Neural cell (in vitro differentiated cells): ENCODE data around the gene TEX35. TPM values are rescaled to one million over a fixed set of nuclear protein-coding genes. Genes with fewer than 3 reads are reported as not detected.

Experiments used
- H2AFZ ChIP-seq: fragments of 200-600, 300-800 bp; sonication (generic), shearing (Covaris generic); 2 replicates; pipeline ENCODE4 v1.6.0; 2014; ENCODE audit warnings: low read depth, mild to moderate bottlenecking, antibody characterized with exemption, low read length, moderate library complexity
- H3F3A ChIP-seq: fragments of 200-600 bp; shearing (Covaris generic); 2 replicates; pipeline ENCODE4 v1.6.1; 2016; ENCODE audit warnings: mild to moderate bottlenecking, moderate library complexity, mixed read lengths, antibody characterized with exemption, low read length; ENCODE audit not compliant: insufficient read depth, poor library complexity, severe bottlenecking
- H3K27ac ChIP-seq: fragments of 200-600, 300-800 bp; sonication (generic), shearing (Covaris generic); 2 replicates; pipeline ENCODE4 v1.5.1; 2014; ENCODE audit warnings: mild to moderate bottlenecking, low read length, moderate library complexity
- H3K27me3 ChIP-seq: fragments of 300-800, 200-600 bp; sonication (generic), shearing (Covaris generic); 2 replicates; pipeline ENCODE4 v1.6.0; 2014; ENCODE audit warnings: mild to moderate bottlenecking, low read depth, low read length, moderate library complexity; ENCODE audit not compliant: insufficient read depth
- H3K36me3 ChIP-seq: fragments of 300-800, 200-600 bp; sonication (generic), shearing (Covaris generic); 2 replicates; pipeline ENCODE4 v1.5.1; 2014; ENCODE audit warnings: mild to moderate bottlenecking, antibody characterized with exemption, low read length, moderate library complexity; ENCODE audit not compliant: insufficient read depth
- H3K4me2 ChIP-seq: fragments of 300-800, 200-600 bp; sonication (generic), shearing (Covaris generic); 2 replicates; pipeline ENCODE4 v1.6.0; 2014; ENCODE audit warnings: mild to moderate bottlenecking, low read length
- H3K4me3 ChIP-seq: fragments of 300-800, 200-600 bp; sonication (generic), shearing (Covaris generic); 2 replicates; pipeline ENCODE4 v1.5.1; 2014; ENCODE audit warnings: mild to moderate bottlenecking, low read length, moderate library complexity
- H3K79me2 ChIP-seq: fragments of 200-600 bp; shearing (Covaris generic); replicated peaks from 2 replicates; pipeline ENCODE4 v1.6.0; 2014; ENCODE audit warnings: mild to moderate bottlenecking, low read length, moderate library complexity; ENCODE audit not compliant: insufficient read depth
- H3K9ac ChIP-seq: fragments of 300-800, 200-600 bp; sonication (generic), shearing (Covaris generic); 2 replicates; pipeline ENCODE4 v1.6.1; 2016; ENCODE audit warnings: mild to moderate bottlenecking, low read length, mixed read lengths
- H3K9me2 ChIP-seq: fragments of 200-600 bp; shearing (Covaris generic); 2 replicates; pipeline ENCODE4 v1.6.1; 2016; ENCODE audit warnings: mild to moderate bottlenecking, low read length, mixed read lengths; ENCODE audit not compliant: insufficient read depth
- H3K9me3 ChIP-seq: fragments of 200-600, 300-800 bp; sonication (generic), shearing (Covaris generic); 2 replicates; pipeline ENCODE4 v1.6.1; 2016; ENCODE audit warnings: mild to moderate bottlenecking, mixed run types, low read length, moderate library complexity, mixed read lengths
- H4K20me1 ChIP-seq: fragments of 200-600 bp; shearing (Covaris generic); 2 replicates; pipeline ENCODE4 v1.6.1; 2016; ENCODE audit warnings: mild to moderate bottlenecking, mixed run types; ENCODE audit not compliant: insufficient read depth
- EP300 ChIP-seq: fragments of 450-650 bp; conservative IDR thresholded peaks from 2 replicates; pipeline ENCODE4 v1.6.1; 2014; ENCODE audit warnings: antibody characterized with exemption, mild to moderate bottlenecking, moderate library complexity; ENCODE audit not compliant: poor library complexity, severe bottlenecking
- EZH2 ChIP-seq: fragments of 200-600, 300-800 bp; shearing (Covaris generic), sonication (generic); IDR thresholded peaks from 2 replicates; pipeline ENCODE4 v1.6.1; 2014; ENCODE audit warnings: antibody characterized with exemption, low read length, borderline replicate concordance, mild to moderate bottlenecking; ENCODE audit not compliant: insufficient read depth, poor library complexity, severe bottlenecking
- MXI1 ChIP-seq: fragments of 450-650 bp; conservative IDR thresholded peaks from 2 replicates; pipeline ENCODE4 v1.6.1; 2014; ENCODE audit warnings: antibody characterized with exemption, mild to moderate bottlenecking; ENCODE audit not compliant: poor library complexity, severe bottlenecking
- POLR2AphosphoS5 ChIP-seq: IDR thresholded peaks from 2 replicates; pipeline ENCODE4 v1.6.1; 2012
- RAD21 ChIP-seq: fragments of 450-650 bp; conservative IDR thresholded peaks from 2 replicates; pipeline ENCODE4 v1.6.1; 2014; ENCODE audit warnings: antibody characterized with exemption, mild to moderate bottlenecking, moderate library complexity
- SMC3 ChIP-seq: fragments of 450-650 bp; conservative IDR thresholded peaks from 2 replicates; pipeline ENCODE4 v1.6.1; 2014; ENCODE audit warnings: antibody characterized with exemption, mild to moderate bottlenecking, moderate library complexity; ENCODE audit not compliant: poor library complexity
- TAF1 ChIP-seq: IDR thresholded peaks from 2 replicates; pipeline ENCODE4 v1.6.1; 2012; ENCODE audit warnings: low read depth
- polyA plus RNA-seq: library from polyadenylated mRNA; depleted of rRNA; stranded (reverse); fragments of >200 nt; gene quantifications from 2 replicates; pipeline ENCODE4 v1.2.3, GENCODE V29; 2014
- TF ChIP-seq, protein P1 (sequence below): fragments of 450-650 bp; IDR thresholded peaks from 2 replicates; pipeline ENCODE4 v1.5.1; 2014; ENCODE audit warnings: antibody characterized with exemption, mild to moderate bottlenecking, moderate library complexity; ENCODE audit not compliant: poor library complexity, severe bottlenecking
- TF ChIP-seq, protein P2 (sequence below): IDR thresholded peaks from 2 replicates; pipeline ENCODE4 v1.6.1; 2012; ENCODE audit warnings: borderline replicate concordance

TEX35 gene
- polyA plus RNA-seq, 1 donor from 2014 or later, result not detected

DNA sequence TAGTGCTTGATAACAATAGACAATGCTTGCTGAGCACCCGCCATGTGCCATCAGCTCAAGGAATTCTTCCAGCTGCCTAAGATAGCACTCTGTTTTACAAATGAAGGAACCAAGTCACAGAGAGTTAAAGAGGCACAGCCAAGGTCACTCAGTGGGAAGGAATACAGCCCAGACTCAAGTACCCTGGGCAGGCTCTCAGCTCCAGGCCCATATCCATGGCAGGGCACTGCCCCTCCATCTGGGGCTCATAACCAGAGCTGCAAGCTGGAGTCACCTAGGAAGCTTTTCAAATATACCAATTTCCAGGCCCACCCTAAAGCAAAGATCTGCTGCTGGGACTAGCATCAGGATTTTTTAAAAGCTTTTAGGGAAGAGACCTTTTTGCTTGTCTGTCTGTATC, 17.8 kb upstream of the TEX35 start:
- Histone ChIP-seq H3K27ac (no peak overlapping the region), H3K9me2 (no peaks in the 10 kb centered on the region), H3F3A (no peaks in the 10 kb centered on the region), H3K9ac (no peak overlapping the region), H3K4me2 (no peak overlapping the region), H3K4me3 (no peak overlapping the region), H3K9me3 (no peaks in the 10 kb centered on the region), H3K79me2 (no peaks in the 10 kb centered on the region), H3K27me3 (no peaks in the 10 kb centered on the region), H2AFZ (no peak overlapping the region), H3K36me3 (no peaks in the 10 kb centered on the region), H4K20me1 (no peaks in the 10 kb centered on the region)
- no peak for TF ChIP-seq TAF1

DNA sequence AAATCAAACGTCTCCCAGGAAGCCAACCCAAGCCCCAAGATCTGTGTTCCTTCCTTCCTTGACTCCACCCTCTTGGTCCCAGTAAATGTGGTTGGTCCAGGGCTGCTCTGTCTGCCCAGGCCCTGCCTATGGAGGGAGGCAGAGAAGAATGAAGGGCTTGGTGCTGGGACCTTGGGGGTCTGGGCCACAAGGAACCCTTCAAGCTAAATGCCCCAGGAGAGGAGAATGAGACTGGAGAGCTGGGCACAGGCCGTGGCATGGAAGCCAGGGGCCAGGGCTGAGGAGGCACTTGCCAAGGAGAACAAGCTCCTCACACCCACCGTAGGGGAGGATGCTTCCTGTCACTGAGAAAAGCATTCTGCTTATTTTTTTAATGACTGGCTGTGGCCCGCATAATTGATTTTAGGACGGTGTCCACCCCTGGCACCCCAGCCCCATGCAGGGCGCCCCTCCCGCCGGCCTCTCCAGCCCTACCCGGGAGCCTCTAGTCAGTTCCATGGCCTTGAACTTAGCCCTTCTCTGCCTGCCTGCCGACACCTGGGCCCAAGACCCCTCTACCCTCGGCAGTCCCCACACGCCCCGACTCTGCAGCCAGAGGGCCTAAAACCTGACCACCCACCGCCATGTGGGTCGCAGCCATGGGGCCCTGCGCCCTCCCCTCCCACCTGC, 17.0 kb upstream of the TEX35 start:
- no peaks in the 10 kb centered on the region for H3K9me2 ChIP-seq
- no peaks in the 10 kb centered on the region for H3K36me3 ChIP-seq
- no peak overlapping the region for H3K27ac ChIP-seq
- H3K9ac ChIP-seq, result no peak overlapping the region
- H3K4me2 ChIP-seq, result no peak overlapping the region
- H3F3A ChIP-seq, result no peaks in the 10 kb centered on the region
- H3K4me3 ChIP-seq, result no peak overlapping the region
- TF ChIP-seq POLR2AphosphoS5 (no peak), EP300 (no peak), TAF1 (no peak), EZH2 (no peak)
- no peaks in the 10 kb centered on the region for H3K27me3 ChIP-seq
- H4K20me1 ChIP-seq, result no peaks in the 10 kb centered on the region
- H2AFZ ChIP-seq, result no peak overlapping the region
- no peaks in the 10 kb centered on the region for H3K9me3 ChIP-seq
- no peaks in the 10 kb centered on the region for H3K79me2 ChIP-seq

DNA sequence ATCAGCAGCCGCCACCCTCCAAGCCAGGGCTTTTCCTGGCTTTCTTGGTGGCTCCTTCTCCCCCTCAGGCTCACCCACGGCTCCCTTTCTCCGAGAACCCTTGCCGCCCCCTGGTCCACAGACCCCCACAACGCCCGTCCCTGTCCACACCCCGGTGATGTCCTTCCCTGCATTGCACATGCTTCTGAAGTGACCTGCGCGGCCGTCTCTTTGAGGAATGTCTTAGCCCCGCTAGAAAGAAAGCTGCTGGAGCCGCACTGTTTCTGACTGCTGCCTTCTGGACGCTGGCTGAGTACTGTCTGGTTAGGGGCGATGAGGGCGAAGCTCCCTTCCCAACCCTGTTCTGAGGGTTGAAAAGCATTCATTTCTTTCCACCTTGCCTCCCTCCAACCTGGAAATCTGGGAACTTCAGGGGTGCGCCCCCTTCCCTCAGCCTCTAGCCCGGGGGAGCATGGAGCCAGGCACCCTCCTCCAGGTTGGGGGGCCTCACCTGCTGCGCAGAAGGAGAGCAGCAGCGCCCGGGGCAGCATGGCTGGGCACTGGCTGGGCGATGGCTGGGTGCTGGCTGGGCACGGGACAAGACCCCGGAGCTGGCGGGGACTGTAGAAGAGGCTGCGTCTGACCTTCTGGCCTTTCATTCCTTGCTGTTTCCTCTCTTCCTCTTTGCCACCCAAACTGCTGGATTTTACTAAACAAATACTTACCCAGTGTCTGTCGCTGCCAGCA, 16.3 kb upstream of the TEX35 start, which contains the start of gene CLEC20A:
Gene CLEC20A (minus strand): TSS at position 555 of the 726 bp plus-strand sequence. CDS start 25 bp downstream, at position 530.
- no peaks in the 10 kb centered on the region for H3K9me2 ChIP-seq
- no peak within 1 kb of the TSS for H3K9ac ChIP-seq
- H3K79me2 ChIP-seq, result no peaks in the 10 kb centered on the region
- no peaks in the 10 kb centered on the region for H3K27me3 ChIP-seq
- H3K9me3 ChIP-seq, result no peaks in the 10 kb centered on the region
- H2AFZ ChIP-seq, result no peak within 1 kb of the TSS
- H3K4me3 ChIP-seq, result no peak within 1 kb of the TSS
- H3K36me3 ChIP-seq, result no peaks in the 10 kb centered on the region
- TF ChIP-seq POLR2AphosphoS5, result no peak
- TF ChIP-seq, protein P1, sequence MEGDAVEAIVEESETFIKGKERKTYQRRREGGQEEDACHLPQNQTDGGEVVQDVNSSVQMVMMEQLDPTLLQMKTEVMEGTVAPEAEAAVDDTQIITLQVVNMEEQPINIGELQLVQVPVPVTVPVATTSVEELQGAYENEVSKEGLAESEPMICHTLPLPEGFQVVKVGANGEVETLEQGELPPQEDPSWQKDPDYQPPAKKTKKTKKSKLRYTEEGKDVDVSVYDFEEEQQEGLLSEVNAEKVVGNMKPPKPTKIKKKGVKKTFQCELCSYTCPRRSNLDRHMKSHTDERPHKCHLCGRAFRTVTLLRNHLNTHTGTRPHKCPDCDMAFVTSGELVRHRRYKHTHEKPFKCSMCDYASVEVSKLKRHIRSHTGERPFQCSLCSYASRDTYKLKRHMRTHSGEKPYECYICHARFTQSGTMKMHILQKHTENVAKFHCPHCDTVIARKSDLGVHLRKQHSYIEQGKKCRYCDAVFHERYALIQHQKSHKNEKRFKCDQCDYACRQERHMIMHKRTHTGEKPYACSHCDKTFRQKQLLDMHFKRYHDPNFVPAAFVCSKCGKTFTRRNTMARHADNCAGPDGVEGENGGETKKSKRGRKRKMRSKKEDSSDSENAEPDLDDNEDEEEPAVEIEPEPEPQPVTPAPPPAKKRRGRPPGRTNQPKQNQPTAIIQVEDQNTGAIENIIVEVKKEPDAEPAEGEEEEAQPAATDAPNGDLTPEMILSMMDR, result no peak
- TF ChIP-seq MXI1, result no peak
- TF ChIP-seq SMC3, result no peak
- TF ChIP-seq EP300, result no peak
- TF ChIP-seq TAF1, result no peak
- TF ChIP-seq EZH2, result no peak
- no peak for TF ChIP-seq RAD21
- TF ChIP-seq, protein P2, sequence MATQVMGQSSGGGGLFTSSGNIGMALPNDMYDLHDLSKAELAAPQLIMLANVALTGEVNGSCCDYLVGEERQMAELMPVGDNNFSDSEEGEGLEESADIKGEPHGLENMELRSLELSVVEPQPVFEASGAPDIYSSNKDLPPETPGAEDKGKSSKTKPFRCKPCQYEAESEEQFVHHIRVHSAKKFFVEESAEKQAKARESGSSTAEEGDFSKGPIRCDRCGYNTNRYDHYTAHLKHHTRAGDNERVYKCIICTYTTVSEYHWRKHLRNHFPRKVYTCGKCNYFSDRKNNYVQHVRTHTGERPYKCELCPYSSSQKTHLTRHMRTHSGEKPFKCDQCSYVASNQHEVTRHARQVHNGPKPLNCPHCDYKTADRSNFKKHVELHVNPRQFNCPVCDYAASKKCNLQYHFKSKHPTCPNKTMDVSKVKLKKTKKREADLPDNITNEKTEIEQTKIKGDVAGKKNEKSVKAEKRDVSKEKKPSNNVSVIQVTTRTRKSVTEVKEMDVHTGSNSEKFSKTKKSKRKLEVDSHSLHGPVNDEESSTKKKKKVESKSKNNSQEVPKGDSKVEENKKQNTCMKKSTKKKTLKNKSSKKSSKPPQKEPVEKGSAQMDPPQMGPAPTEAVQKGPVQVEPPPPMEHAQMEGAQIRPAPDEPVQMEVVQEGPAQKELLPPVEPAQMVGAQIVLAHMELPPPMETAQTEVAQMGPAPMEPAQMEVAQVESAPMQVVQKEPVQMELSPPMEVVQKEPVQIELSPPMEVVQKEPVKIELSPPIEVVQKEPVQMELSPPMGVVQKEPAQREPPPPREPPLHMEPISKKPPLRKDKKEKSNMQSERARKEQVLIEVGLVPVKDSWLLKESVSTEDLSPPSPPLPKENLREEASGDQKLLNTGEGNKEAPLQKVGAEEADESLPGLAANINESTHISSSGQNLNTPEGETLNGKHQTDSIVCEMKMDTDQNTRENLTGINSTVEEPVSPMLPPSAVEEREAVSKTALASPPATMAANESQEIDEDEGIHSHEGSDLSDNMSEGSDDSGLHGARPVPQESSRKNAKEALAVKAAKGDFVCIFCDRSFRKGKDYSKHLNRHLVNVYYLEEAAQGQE, result no peak
- no peak within 1 kb of the TSS for H3K4me2 ChIP-seq
- no peaks in the 10 kb centered on the region for H4K20me1 ChIP-seq
- H3F3A ChIP-seq, result no peaks in the 10 kb centered on the region
- H3K27ac ChIP-seq, result no peak within 1 kb of the TSS
